Heart right ventricle (tissue), 16 donors: ENCODE measurements around the gene PLA2G7. TPM values are rescaled to one million over a fixed set of nuclear protein-coding genes. Genes with fewer than 3 reads are reported as not detected.

Experiments used
- ATAC-seq, 8 donors: fragments of 200-7000 bp; cut with Tn5 transposase; one replicate each; pipeline ENCODE4 v1.9.1; 2020; ENCODE audit warnings: mild to moderate bottlenecking in 8 of 8, moderate library complexity in 8 of 8, moderate number of reproducible peaks in 1 of 8
- DNase-seq, 2 donors: peaks; one replicate each; pipeline ENCODE4 v3.0.0-alpha.2; 2020
- H3K27ac ChIP-seq, 10 donors: fragments of 200-600 bp; sonication (generic) in 2 of 10; one replicate each; pipeline versions ENCODE4 v1.5.0 to v1.8.0; 2020 to 2022; ENCODE audit warnings: mild to moderate bottlenecking in 3 of 10
- H3K27me3 ChIP-seq, 7 donors: fragments of 200-600 bp; one replicate each; pipeline ENCODE4 v1.8.0; 2021 to 2022; ENCODE audit warnings: mild to moderate bottlenecking in 2 of 7
- H3K36me3 ChIP-seq, 9 donors: fragments of 200-600 bp; sonication (generic) in 1 of 9; one replicate each; pipeline versions ENCODE4 v1.5.0 to v1.8.0; 2020 to 2022; ENCODE audit warnings: mild to moderate bottlenecking in 2 of 9
- H3K4me1 ChIP-seq, 9 donors: fragments of 200-600 bp; sonication (generic) in 1 of 9; one replicate each; pipeline versions ENCODE4 v1.5.0 to v1.8.0; 2020 to 2022; ENCODE audit warnings: mild to moderate bottlenecking in 4 of 9
- H3K4me3 ChIP-seq, 10 donors: fragments of 200-600 bp; sonication (generic) in 2 of 10; one replicate each; pipeline versions ENCODE4 v1.5.0 to v1.8.0; 2020 to 2022; ENCODE audit warnings: mild to moderate bottlenecking in 7 of 10, moderate library complexity in 2 of 10
- H3K9me3 ChIP-seq, 11 donors: fragments of 200-600 bp in 10 of 11; sonication (generic) in 2 of 11; one replicate each; pipeline versions ENCODE4 v1.5.0 to v1.8.0; 2013 to 2022; ENCODE audit warnings: mild to moderate bottlenecking in 2 of 11, control low read depth in 1 of 11, moderate library complexity in 1 of 11
- WGBS, 2 donors: extraction: QIAGEN DNeasy Blood & Tissue Kit; methylation state at CpG; one replicate each; pipeline ENCODE4 v1.1.7; 2013; ENCODE audit warnings: inconsistent platforms in 1 of 2; 5-methylcytosine and 5-hydroxymethylcytosine counted together
- intact Hi-C, 10 donors: fragments of 100-400 bp; cut with DNase I; formaldehyde crosslinking; loops; one replicate each; pipeline versions ENCODE4 v1.11.1 to v1.14.2; 2022
- long read RNA-seq, 3 donors: library from polyadenylated mRNA; unstranded; transcript quantifications; one replicate each; pipeline ENCODE4 v2.0.0, GENCODE V29; 2020 to 2021
- polyA plus RNA-seq, 2 donors: library from polyadenylated mRNA; stranded (reverse); fragments of 200-250 nt; gene quantifications; one replicate each; pipeline ENCODE4 v1.2.3, GENCODE V29; 2013
- total RNA-seq, 10 donors: library from RNA; stranded (reverse); fragmentation: NEBNext Ultra II Directional in 3 of 10; extraction: Animal tissue kit (Norgen Biotek cat#: 25700) in 3 of 10; gene quantifications; one replicate each; pipeline versions ENCODE4 v1.2.1 to v1.2.4, GENCODE V29; 2021 to 2023
- TF ChIP-seq, protein P1 (sequence below), 9 donors: fragments of 200-600 bp; sonication (generic) in 2 of 9; IDR thresholded peaks; one replicate each; pipeline versions ENCODE4 v1.5.0 to v1.8.0; 2021 to 2022; ENCODE audit warnings: antibody characterized with exemption in 9 of 9, mild to moderate bottlenecking in 5 of 9, moderate library complexity in 1 of 9
- donor health status: Arrhythmogenic right ventricular cardiomyopathy.
- donor health status: ischemic (EF 13 %, LVEDD 7.1; RV severe dilation, severe dysfunction).
- donor health status: healthy with polysubstance abuse.
- donor health status: DM: no; HTN: yes; CAD: no.
- donor health status: DM: no; HTN: no; CAD: no.
- donor health status: ischemic (EF 25% LVEDD 6.9; RV normal size, moderate dysfunction).
- donor health status: ischemic (EF 25% LVEDD 5.7; RV mildly dilated, moderate dysfunction).
- donor health status: healthy.
- donor health status: DM: yes; HTN: yes; CAD: no.
- donor health status: Ischemic cardiomyopathy.
- donor health status: ischemic (EF 35%, LVEDD 5.7; RV mildly dilated, moderate dysfunction).
- donor health status: nonischemic (EF 11% LVEDD 7.7; RV severe dilation, severe dysfunction).
- donor health status: DM: yes; HTN: yes; CAD: no.
- donor health status: PGD.
- donor health status: ischemic (EF 29% LVEDD 5.4; RV normal size, mild dysfunction).
- donor health status: nonischemic (EF 23%, LVEDD 6.1; RV moderate dilation, normal function).

PLA2G7 gene
- total RNA-seq (1 to 10 TPM in 1 of 10 donors, under 1 TPM in 3, not detected in 6; 0.12 to 4.0 (median 0.25) TPM), polyA plus RNA-seq (under 1 TPM; 0.12 to 0.29 TPM)
- long read RNA-seq, donor 1, result 0 reads
- long read RNA-seq, donor 2, result 0 reads
- long read RNA-seq, donor 3, result 0 reads

DNA sequence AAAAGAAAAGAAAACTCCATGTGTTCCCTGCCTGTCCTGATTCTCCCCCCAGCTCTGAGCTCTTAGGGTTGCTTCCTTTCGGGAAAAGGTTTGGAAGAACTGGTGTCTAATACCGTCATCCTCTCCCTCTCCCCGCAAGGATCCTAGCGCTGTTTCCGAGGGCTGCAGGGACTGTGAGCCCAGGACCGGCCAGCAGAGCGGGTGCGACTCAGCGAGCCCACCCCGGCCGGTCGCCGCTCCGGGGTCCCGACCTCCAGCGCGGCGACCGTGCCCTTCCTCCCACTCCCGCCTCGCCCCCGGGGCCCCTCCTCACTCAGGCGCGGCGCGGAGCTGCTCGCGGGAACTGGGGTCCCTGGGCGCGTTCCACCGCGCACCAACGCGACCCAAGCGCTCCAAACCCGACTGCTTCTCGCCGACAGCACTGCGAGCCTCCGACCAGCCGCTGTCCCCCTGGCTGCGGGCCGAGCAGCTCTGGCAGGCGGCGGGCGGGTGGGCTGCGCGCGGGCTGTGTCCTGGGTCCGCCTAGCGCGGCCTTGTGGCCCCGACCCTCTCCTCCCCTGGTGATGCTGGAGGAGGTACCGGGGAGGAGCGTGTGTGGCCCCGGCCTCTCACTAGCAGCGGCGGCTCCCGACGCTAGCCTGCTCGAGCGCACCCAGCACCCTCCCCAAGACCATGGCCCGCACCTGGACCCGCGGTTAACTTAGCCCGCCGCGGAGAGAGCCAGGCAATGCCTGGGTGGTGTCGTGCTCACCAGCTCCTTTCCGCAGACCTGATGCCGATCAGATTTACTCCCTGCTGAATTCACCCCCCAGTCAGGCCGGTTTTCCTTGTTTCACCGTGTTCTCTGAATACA is at the start of gene PLA2G7:
Gene PLA2G7 (minus strand): TSS at position 509 of the 853 bp plus-strand sequence. CDS start 12,484 bp downstream, outside the sequence.
- TF ChIP-seq, protein P1, sequence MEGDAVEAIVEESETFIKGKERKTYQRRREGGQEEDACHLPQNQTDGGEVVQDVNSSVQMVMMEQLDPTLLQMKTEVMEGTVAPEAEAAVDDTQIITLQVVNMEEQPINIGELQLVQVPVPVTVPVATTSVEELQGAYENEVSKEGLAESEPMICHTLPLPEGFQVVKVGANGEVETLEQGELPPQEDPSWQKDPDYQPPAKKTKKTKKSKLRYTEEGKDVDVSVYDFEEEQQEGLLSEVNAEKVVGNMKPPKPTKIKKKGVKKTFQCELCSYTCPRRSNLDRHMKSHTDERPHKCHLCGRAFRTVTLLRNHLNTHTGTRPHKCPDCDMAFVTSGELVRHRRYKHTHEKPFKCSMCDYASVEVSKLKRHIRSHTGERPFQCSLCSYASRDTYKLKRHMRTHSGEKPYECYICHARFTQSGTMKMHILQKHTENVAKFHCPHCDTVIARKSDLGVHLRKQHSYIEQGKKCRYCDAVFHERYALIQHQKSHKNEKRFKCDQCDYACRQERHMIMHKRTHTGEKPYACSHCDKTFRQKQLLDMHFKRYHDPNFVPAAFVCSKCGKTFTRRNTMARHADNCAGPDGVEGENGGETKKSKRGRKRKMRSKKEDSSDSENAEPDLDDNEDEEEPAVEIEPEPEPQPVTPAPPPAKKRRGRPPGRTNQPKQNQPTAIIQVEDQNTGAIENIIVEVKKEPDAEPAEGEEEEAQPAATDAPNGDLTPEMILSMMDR (IDR thresholded peaks at IDR 0.05), result no peak

DNA sequence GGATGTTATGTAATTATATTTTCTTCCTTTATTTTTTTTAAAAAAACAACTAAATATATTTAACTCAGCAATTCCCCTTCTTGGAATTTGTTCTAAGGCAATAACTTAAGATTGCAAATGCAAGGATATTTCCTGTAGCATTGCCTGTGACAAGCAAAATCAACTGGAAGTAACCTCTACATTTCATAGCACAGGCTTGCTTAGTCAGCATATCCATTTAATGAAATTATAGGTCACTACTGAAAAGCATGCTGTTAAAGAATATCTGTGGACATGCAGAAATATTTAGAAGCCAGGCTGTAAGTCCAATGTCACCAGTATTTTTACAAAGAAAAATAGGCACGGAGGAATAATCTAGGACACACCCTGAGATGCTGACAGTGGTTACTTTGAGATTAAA is 49.4 kb upstream of the PLA2G7 start:
- TF ChIP-seq, protein P1 (IDR thresholded peaks at IDR 0.05), result no peak
- H3K4me3 ChIP-seq, result no peak overlapping the region
- H3K27me3 ChIP-seq, result no peaks in the 10 kb centered on the region
- no peaks in the 10 kb centered on the region for H3K4me1 ChIP-seq
- H3K36me3 ChIP-seq, result no peaks in the 10 kb centered on the region
- intact Hi-C loops, result loop anchor here in 7 of 10 donors (5.0 to 10.0 kb wide), 7 partner anchors 72 to 690 kb away; no protein-coding TSS in a partner anchor
- WGBS, 2 donors, result 85 to 91% methylated on average over 1 of the region's 1 CpG
- H3K27ac ChIP-seq, result no peak overlapping the region
- ATAC-seq, result no peak
- no peaks in the 10 kb centered on the region for H3K9me3 ChIP-seq
- no peak for DNase-seq

More for the DNA sequence above, at the start of gene PLA2G7:
- H3K4me1 ChIP-seq, result peaks cover 0 to 16% (median 9%) of the 10 kb centered on the region in 9 donors
- intact Hi-C loops, result no loop called here
- DNase-seq (peak in 1 of 2 donors; percentile 18), ATAC-seq (peak; percentile 57 to 81 (median 64))
- H3K27me3 ChIP-seq, result peaks cover 0 to 61% (median 39%) of the 10 kb centered on the region in 7 donors
- H3K27ac ChIP-seq, result peak within 1 kb of the TSS in 2 of 10 donors; percentile 1 to 72
- 0 to 1% methylated on average over 69 to 73 of the region's 73 CpGs for WGBS, 2 donors
- H3K9me3 ChIP-seq, result no peaks in the 10 kb centered on the region
- H3K36me3 ChIP-seq, result no peaks in the 10 kb centered on the region
- H3K4me3 ChIP-seq, result peak within 1 kb of the TSS; percentile 46 to 65 (median 63)

DNA sequence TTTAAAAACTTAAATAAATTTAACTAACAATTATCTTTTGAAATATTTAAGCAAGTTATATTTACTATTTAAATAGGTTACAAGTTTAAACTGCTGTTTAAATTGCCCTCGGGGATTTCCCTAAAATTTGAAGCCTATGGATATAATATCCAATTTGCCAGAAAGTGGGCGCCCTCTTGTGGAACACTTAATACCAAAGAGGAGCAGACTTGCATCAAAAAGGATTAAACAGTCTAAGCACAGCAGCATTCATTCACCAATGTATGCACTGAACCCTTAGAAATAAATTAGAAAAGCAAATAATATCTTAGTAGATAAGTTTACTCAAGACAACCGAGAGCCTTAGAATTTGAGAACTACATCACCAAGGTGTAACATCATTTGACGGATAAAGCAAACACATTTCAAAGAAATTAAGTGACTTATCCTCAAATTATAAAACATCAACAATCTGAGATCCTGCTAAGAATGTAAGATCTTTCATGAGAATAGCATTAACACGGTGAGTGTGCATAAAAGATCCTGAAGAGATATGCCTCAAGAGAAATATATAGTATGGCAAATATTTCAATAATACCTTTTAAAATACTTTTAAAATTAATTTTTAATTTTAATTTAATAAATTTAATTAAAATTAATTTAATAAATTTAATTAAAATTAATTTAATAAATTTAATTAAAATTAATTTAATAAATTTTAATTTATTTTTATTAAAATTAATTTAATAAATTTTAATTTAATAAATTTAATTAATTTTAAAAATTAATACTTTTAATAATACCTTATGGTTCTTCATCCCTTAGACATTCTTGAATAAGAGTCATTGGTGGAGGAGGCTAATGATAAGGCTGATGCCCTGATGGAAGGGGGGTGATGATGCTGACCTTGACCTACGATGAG is 46.6 kb upstream of the PLA2G7 start:
- no peak overlapping the region for H3K4me3 ChIP-seq
- TF ChIP-seq, protein P1 (IDR thresholded peaks at IDR 0.05), result peak; percentile 43 to 81 (median 71)
- WGBS, 2 donors, result 33 to 38% methylated on average over 6 of the region's 6 CpGs
- no peaks in the 10 kb centered on the region for H3K27me3 ChIP-seq
- H3K36me3 ChIP-seq, result no peaks in the 10 kb centered on the region
- H3K27ac ChIP-seq, result no peak overlapping the region
- no peaks in the 10 kb centered on the region for H3K9me3 ChIP-seq
- peak in 1 of 2 donors; percentile 63 for DNase-seq
- ATAC-seq, result no peak
- H3K4me1 ChIP-seq, result no peaks in the 10 kb centered on the region
- intact Hi-C loops, result loop anchor here in 7 of 10 donors (5.0 to 10.0 kb wide), 7 partner anchors 69 to 687 kb away; no protein-coding TSS in a partner anchor
